ENCODE results near the gene FAAH. TPM values are rescaled to one million over a fixed set of nuclear protein-coding genes. Genes with fewer than 3 reads are reported as not detected.

The FAAH gene
- total and polyA plus RNA-seq, 2 donors (not counting 1 experiment from before 2014, with no cell fraction given) = 0.61 to 1.7 TPM

GRCh38 chr1:46449223-46450159 lies 55.4 kb downstream of the FAAH start:
- Histone ChIP-seq H3K36me3 (ENCODE audit: control insufficient read depth, insufficient read depth, low read length) (no peaks in the 10 kb centered on the region), H3K9me3 (ENCODE audit: control insufficient read depth, insufficient read depth, low read depth, low read length) (no peaks in the 10 kb centered on the region), H3K27me3 (ENCODE audit: control insufficient read depth, insufficient read depth, low read length) (peaks cover 35% of the 10 kb centered on the region), H3K4me3 (replicated peaks in 1 of 4; ENCODE audit: control extremely low read depth in 1 of 4, insufficient read depth in 1 of 4, low read depth in 3 of 4, low read length in 4 of 4) (no peak overlapping the region), H2AFZ (ENCODE audit: low read length) (no peak overlapping the region), H3K27ac (ENCODE audit: insufficient read depth, low read length) (no peak overlapping the region), H3K9ac (ENCODE audit: insufficient read depth, low read length) (no peak overlapping the region), H3K79me2 (ENCODE audit: control insufficient read depth, insufficient read depth, low read length) (no peaks in the 10 kb centered on the region), H3K4me1 (ENCODE audit: control insufficient read depth, extremely low read depth, insufficient read depth, low read length) (no peaks in the 10 kb centered on the region), H3K4me2 (ENCODE audit: extremely low read depth, insufficient read depth, low read length) (no peak overlapping the region), H4K20me1 (ENCODE audit: control insufficient read depth, extremely low read depth, insufficient read depth, low read length) (no peaks in the 10 kb centered on the region)
- TF ChIP-seq EZH2 (IDR thresholded peaks at IDR 0.05; ENCODE audit: low read length, missing control alignments) = no peak
- TF ChIP-seq CTCF (conservative IDR thresholded peaks at IDR 0.05 in 1 of 2, IDR thresholded peaks at IDR 0.05 in 1 of 2; ENCODE audit: low read depth in 1 of 2, low read length in 2 of 2) = no peak
- no peak for DNase-seq (ENCODE audit: low read depth in 2 of 2)

- Histone ChIP-seq H3K27ac (ENCODE audit: insufficient read depth, low read length) (no peak overlapping the region), H3K9ac (ENCODE audit: insufficient read depth, low read length) (no peak overlapping the region), H4K20me1 (ENCODE audit: control insufficient read depth, extremely low read depth, insufficient read depth, low read length) (no peaks in the 10 kb centered on the region), H3K4me2 (ENCODE audit: extremely low read depth, insufficient read depth, low read length) (no peak overlapping the region), H2AFZ (ENCODE audit: low read length) (no peak overlapping the region), H3K4me3 (replicated peaks in 1 of 4; ENCODE audit: control extremely low read depth in 1 of 4, insufficient read depth in 1 of 4, low read depth in 3 of 4, low read length in 4 of 4) (no peak overlapping the region), H3K27me3 (ENCODE audit: control insufficient read depth, insufficient read depth, low read length) (peaks cover 38% of the 10 kb centered on the region), H3K36me3 (ENCODE audit: control insufficient read depth, insufficient read depth, low read length) (no peaks in the 10 kb centered on the region), H3K79me2 (ENCODE audit: control insufficient read depth, insufficient read depth, low read length) (no peaks in the 10 kb centered on the region), H3K4me1 (ENCODE audit: control insufficient read depth, extremely low read depth, insufficient read depth, low read length) (no peaks in the 10 kb centered on the region), H3K9me3 (ENCODE audit: control insufficient read depth, insufficient read depth, low read depth, low read length) (no peaks in the 10 kb centered on the region)
- no peak for DNase-seq (ENCODE audit: low read depth in 2 of 2)
- TF ChIP-seq CTCF (conservative IDR thresholded peaks at IDR 0.05 in 1 of 2, IDR thresholded peaks at IDR 0.05 in 1 of 2; ENCODE audit: low read depth in 1 of 2, low read length in 2 of 2) (no peak), EZH2 (IDR thresholded peaks at IDR 0.05; ENCODE audit: low read length, missing control alignments) (no peak)
Observed at GRCh38 chr1:46450160-46450517, 56.0 kb downstream of the FAAH start.

GRCh38 chr1:46451948-46452930 lies 58.1 kb downstream of the FAAH start:
- DNase-seq (ENCODE audit: low read depth in 2 of 2) = no peak
- H3K4me3 ChIP-seq (replicated peaks in 1 of 4; ENCODE audit: control extremely low read depth in 1 of 4, insufficient read depth in 1 of 4, low read depth in 3 of 4, low read length in 4 of 4) = no peak overlapping the region
- H3K27me3 ChIP-seq (ENCODE audit: control insufficient read depth, insufficient read depth, low read length) = peaks cover 35% of the 10 kb centered on the region
- H3K4me1 ChIP-seq (ENCODE audit: control insufficient read depth, extremely low read depth, insufficient read depth, low read length) = no peaks in the 10 kb centered on the region
- no peak overlapping the region for H3K9ac ChIP-seq (ENCODE audit: insufficient read depth, low read length)
- H3K79me2 ChIP-seq (ENCODE audit: control insufficient read depth, insufficient read depth, low read length) = no peaks in the 10 kb centered on the region
- no peaks in the 10 kb centered on the region for H3K36me3 ChIP-seq (ENCODE audit: control insufficient read depth, insufficient read depth, low read length)
- H3K4me2 ChIP-seq (ENCODE audit: extremely low read depth, insufficient read depth, low read length) = no peak overlapping the region
- no peak overlapping the region for H2AFZ ChIP-seq (ENCODE audit: low read length)
- TF ChIP-seq EZH2 (IDR thresholded peaks at IDR 0.05; ENCODE audit: low read length, missing control alignments) (no peak), CTCF (conservative IDR thresholded peaks at IDR 0.05 in 1 of 2, IDR thresholded peaks at IDR 0.05 in 1 of 2; ENCODE audit: low read depth in 1 of 2, low read length in 2 of 2) (no peak)
- no peaks in the 10 kb centered on the region for H3K9me3 ChIP-seq (ENCODE audit: control insufficient read depth, insufficient read depth, low read depth, low read length)
- H3K27ac ChIP-seq (ENCODE audit: insufficient read depth, low read length) = no peak overlapping the region
- H4K20me1 ChIP-seq (ENCODE audit: control insufficient read depth, extremely low read depth, insufficient read depth, low read length) = no peaks in the 10 kb centered on the region
